Activated naive CD8-positive, alpha-beta T cell treated with anti-CD3 and anti-CD28 coated beads, Interleukin-2, amount 50 U/mL, for 16 hours (primary cell): ENCODE measurements around the gene MXI1.

Source experiments
- DNase-seq: peaks from one replicate; pipeline ENCODE4 v3.0.0-alpha.2; 2020; ENCODE audit warnings: low read depth, low spot score

MXI1 gene

GRCh38 chr10:110274072-110274627, 66.7 kb downstream of the MXI1 start:
- DNase-seq, result no peak

GRCh38 chr10:110274647-110275046, 67.2 kb downstream of the MXI1 start:
- no peak for DNase-seq

GRCh38 chr10:110275128-110275729, 67.8 kb downstream of the MXI1 start:
- no peak for DNase-seq

- no peak for DNase-seq
These were observed 69.2 kb downstream of the MXI1 start for GRCh38 chr10:110276603-110277002.

- DNase-seq, result no peak
These were observed 70.2 kb downstream of the MXI1 start for GRCh38 chr10:110277591-110277990.

- DNase-seq, result no peak
These were observed 71.4 kb downstream of the MXI1 start for GRCh38 chr10:110278562-110279406.

- no peak for DNase-seq
These were observed 72.1 kb downstream of the MXI1 start for GRCh38 chr10:110279407-110279986.

- DNase-seq, result no peak
These were observed 76.9 kb downstream of the MXI1 start for GRCh38 chr10:110284262-110284661.

GRCh38 chr10:110285501-110285900, 78.1 kb downstream of the MXI1 start:
- no peak for DNase-seq

- DNase-seq, result no peak
These were observed 79.4 kb downstream of the MXI1 start for GRCh38 chr10:110286841-110287240.

- DNase-seq, result no peak
These were observed 89.6 kb downstream of the MXI1 start for GRCh38 chr10:110296966-110297365.

- no peak for DNase-seq
These were observed 93.1 kb downstream of the MXI1 start for GRCh38 chr10:110300486-110300986.

- DNase-seq, result no peak
These were observed 96.3 kb downstream of the MXI1 start for GRCh38 chr10:110303681-110304080.

- DNase-seq, result no peak
These were observed 97.0 kb downstream of the MXI1 start for GRCh38 chr10:110304394-110304779.

GRCh38 chr10:110304780-110305421, 97.5 kb downstream of the MXI1 start, which contains the start of gene SMNDC1:
TSS of gene SMNDC1 (minus strand) at chr10:110304920. CDS start at chr10:110303587, 1,333 bp downstream.
- peak; percentile 90 for DNase-seq

- no peak for DNase-seq
These were observed 98.5 kb downstream of the MXI1 start for GRCh38 chr10:110305767-110306451.

- no peak for DNase-seq
These were observed 99.0 kb downstream of the MXI1 start for GRCh38 chr10:110306452-110306768.

GRCh38 chr10:110307805-110308204, 100.4 kb downstream of the MXI1 start:
- no peak for DNase-seq

GRCh38 chr10:110310741-110311140, 103.3 kb downstream of the MXI1 start:
- DNase-seq, result no peak

- DNase-seq, result no peak
These were observed 104.0 kb downstream of the MXI1 start for GRCh38 chr10:110311357-110311949.

- no peak for DNase-seq
These were observed 104.8 kb downstream of the MXI1 start for GRCh38 chr10:110312206-110312605.
